Measurements from ENCODE around the gene SBNO1.

SBNO1 gene

GRCh38 chr12:123242116-123242904 is 122.3 kb downstream of the SBNO1 start:
- POLR2A ChIA-PET = interaction anchor here (1.1 to 3.6 kb wide), 2 partner anchors 8 to 9 kb away, joined by 5 to 50 read pairs; partner anchors contain the start of genes MPHOSPH9 and MTRFR
- peaks cover 18 to 31% of the 10 kb centered on the region in 2 experiments; a peak in 2 of 3 replicates for H3K36me3 ChIP-seq (ENCODE audit: control insufficient read depth in 2 of 2, insufficient read depth in 1 of 2, low read length in 2 of 2)
- CTCF ChIA-PET = interaction anchor here (0.8 to 1.5 kb wide), 2 partner anchors 10 to 263 kb away, joined by 3 to 4 read pairs; no protein-coding TSS in a partner anchor

More at GRCh38 chr12:123242116-123242904, 122.3 kb downstream of the SBNO1 start:
- Histone ChIP-seq H3K27ac (ENCODE audit: extremely low read depth, low read depth, low read length) (peak overlapping the region; percentile 64), H3K9me3 (ENCODE audit: control insufficient read depth, insufficient read depth, low read depth, low read length) (no peaks in the 10 kb centered on the region), H3K4me1 (ENCODE audit: control insufficient read depth, insufficient read depth, low read length) (peaks cover 7% of the 10 kb centered on the region; the same call in 1 of the 2 replicates), H3K4me3 (ENCODE audit: low read depth, low read length) (no peak overlapping the region)
- TF ChIP-seq ZBTB21 (tag by site-specific recombination; IDR thresholded peaks at IDR 0.05) (no peak), ZNF654 (tag by site-specific recombination; IDR thresholded peaks at IDR 0.05; ENCODE audit: low read depth) (no peak), ZNF514 (tag by site-specific recombination; IDR thresholded peaks at IDR 0.05) (no peak), FEZF1 (tag by site-specific recombination; IDR thresholded peaks at IDR 0.05) (peak; percentile 57), PRDM6 (tag by site-specific recombination; IDR thresholded peaks at IDR 0.05) (peak; percentile 87; the same call in 1 of the 2 replicates), REPIN1 (tag by site-specific recombination; IDR thresholded peaks at IDR 0.05; ENCODE audit: low read depth) (no peak), ZBTB7A (tag by site-specific recombination; IDR thresholded peaks at IDR 0.05; ENCODE audit: low read depth) (no peak), SALL2 (tag by site-specific recombination; IDR thresholded peaks at IDR 0.05; ENCODE audit: borderline replicate concordance) (no peak), GLIS1 (tag by site-specific recombination; IDR thresholded peaks at IDR 0.05) (0 out of 2 replicates have a peak, but pooled peaks have one; percentile 11), SP7 (tag by site-specific recombination; IDR thresholded peaks at IDR 0.05) (no peak), KLF10 (tag by site-specific recombination; IDR thresholded peaks at IDR 0.05) (peak; percentile 66; the same call in 1 of the 2 replicates)

Data from HEK293 (cell line).